Brain pericyte (primary cell): Measurements from ENCODE around the gene LPAR5.
"Not testable (repeated sequence)": the region's sequence is repeated elsewhere in the genome, so short reads cannot be mapped to it uniquely, and the experiment has no call there.

ENCODE experiments used
- DNase-seq: peaks from one replicate; pipeline ENCODE4 v3.0.0-alpha.2; 2012; ENCODE audit warnings: low read depth, low spot score

LPAR5 gene

DNA sequence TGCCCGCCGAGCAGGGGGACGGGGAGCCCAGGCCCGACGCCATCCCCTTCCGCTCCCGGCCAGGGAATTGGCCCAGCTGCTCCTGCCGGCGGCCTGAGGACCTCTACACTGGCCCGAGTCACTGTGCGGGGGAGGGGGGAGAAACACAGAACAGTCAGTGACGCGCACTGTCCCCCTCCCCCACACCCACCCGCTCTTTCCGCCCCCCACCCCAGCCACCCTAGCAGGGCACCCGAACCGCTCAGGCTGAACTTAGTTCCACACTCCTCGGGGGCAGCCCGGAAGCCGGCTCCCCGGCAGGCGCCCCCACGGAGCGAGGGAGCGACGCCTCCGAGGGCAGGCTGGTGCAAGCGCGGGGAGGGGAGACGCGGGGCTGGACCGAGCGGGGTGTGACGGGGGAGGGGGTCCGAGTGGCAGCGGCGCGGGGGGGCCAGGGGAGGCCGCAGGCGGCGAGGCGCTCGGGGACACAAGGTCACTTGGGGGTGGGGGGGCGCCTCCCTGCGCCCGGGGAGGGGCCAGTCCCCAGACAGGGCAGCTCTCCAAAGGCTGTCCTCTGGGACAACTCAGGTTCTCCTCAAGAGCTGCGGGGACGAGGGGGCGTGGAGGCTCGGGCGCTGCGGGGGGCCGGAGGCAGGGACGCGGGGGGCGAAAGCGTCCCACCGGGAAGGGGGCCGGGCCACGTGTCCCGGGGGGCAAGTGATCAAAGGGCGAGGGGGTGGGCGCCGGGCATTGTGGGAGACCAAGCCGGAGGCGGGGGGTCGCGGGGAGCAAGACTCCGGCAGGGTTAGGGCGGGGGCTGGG, 29.2 kb downstream of the LPAR5 start:
- DNase-seq, result no peak

DNA sequence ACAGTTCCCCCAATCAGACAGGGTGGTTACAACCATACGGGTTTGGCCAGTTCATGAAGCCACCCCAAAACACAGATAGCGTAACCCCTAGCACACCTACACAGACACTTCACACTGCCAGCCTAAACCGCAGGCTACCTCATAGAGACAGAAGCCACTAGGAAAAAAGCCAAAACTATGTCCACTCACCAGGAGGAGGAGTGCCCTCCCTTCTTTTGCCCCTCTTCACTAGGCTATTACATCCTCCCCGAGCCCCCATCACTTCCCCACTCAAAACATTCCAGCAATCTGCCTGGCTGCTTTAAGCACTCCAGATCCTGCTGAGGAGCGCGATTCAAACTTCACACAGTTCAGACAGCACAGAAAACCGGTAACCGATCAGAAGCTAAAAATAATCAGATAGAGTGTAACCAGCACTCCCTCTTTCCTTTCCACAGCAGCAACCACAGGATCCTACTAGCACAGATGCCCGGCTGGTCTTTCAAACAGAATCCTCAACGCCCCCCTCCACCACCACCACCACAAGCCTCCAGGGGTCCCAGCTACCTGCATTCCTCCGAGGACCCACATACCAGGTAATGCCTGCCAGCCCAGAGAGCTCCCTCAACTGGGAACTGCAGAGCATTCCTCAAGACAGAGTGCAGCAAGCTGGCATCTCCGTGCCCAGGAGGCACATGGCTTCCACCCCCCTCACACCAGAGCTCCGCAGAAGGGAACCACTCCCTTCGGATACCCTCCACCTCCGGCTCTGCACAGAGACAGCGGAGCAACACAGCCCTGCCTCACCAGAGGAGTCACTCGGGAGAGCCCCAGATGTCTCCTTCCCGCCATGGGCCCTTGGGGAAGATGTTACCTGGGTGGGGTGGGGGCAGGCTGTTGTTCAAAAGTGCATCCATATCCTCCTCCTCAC, 30.1 kb downstream of the LPAR5 start:
- no peak for DNase-seq

DNA sequence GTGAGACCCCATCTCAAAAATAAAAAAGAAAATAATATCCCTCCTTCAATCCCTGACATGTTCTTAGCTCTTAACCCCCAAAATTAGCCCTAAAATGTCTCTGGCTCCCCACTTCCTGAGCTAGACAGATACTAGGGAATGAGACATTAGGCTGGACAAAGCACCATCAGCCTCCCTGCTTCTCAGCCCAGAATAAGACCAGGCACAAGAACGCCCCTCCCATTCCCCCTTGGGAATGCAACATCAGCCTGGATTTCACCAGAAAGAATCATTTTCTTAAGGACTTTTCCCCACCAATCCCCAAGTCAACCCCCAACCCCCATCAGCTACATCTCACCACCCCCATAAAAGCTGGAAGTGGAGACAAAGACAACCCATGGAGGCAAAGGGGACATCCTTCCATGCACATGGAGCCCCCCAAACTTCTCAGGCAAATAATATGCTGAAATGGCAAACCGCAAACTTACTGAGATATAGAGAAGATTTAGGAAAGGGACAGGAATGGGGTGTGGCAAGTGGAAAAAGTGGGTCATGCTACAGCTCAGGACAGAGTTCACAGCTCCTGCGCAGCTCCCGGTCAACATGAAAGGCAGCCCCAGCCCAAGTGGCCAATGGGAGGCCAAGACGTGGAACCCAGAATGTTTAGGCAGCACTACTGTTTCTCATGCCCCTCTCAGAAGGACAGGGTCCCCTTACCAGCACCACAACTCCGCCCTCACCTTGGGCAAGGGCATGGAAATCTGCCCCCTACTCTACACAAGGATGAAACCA, 31.3 kb downstream of the LPAR5 start:
- no peak for DNase-seq

DNA sequence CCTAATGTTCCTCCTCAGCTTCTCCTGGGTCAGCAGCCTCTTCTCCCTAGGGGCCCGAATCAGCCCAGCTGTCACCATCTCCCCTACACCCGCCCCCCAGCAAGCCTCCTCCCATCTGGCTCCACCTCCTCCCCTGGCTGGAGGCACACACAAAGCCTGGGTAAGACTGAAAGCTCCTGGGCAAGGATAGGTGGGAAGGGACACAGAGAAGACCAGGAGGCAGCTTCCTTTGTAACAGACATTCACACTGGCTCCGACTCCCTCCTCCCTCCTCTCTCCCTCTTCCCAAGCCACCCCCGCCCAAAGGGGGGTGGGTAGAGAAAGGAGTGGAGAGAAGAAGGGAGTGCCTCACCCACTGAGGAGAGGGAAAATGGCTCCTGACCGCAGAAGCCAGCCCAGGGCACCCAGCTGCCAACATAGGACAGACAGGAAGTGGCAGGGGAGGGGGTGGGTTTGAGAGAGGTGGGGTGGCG, 32.6 kb downstream of the LPAR5 start:
- DNase-seq, result no peak

DNA sequence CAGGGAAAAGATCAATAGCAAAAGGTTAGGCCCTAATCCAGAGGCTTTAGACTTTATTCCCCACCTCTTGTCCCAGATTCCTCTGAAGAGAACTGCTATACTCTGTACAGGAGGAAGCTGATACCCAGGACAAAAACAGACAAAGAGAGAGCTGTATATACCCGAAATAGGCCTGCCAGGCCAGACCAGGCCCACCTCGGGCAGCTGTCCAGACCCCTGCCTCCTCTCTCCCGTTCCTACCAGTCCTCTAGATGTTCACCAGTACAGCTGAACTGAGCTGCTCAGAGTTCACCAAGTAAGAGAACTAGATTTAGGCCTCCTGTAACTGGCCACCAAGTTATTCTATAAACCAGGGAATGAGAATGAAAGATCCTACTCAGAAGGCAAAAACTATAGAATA, 33.2 kb downstream of the LPAR5 start:
- DNase-seq, result no peak

DNA sequence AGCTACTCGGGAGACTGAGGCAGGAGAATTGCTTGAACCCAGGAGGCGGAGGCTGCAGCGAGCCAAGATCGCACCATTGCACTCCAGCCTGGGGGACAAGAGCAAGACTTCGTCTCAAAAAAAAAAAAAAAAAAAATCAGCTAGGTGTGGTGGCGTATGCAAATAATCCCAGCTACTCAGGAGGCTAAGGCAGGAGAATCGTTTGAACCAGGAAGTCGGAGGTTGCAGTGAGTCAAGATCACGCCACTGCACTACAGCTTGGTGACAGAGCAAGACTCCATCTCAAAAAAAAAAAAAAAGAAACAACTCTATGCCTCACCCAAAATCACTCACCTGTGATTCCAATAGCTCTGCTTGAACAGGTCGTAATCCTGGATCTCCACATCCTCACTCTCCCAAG, 40.1 kb downstream of the LPAR5 start:
- not testable (repeated sequence) for DNase-seq

DNA sequence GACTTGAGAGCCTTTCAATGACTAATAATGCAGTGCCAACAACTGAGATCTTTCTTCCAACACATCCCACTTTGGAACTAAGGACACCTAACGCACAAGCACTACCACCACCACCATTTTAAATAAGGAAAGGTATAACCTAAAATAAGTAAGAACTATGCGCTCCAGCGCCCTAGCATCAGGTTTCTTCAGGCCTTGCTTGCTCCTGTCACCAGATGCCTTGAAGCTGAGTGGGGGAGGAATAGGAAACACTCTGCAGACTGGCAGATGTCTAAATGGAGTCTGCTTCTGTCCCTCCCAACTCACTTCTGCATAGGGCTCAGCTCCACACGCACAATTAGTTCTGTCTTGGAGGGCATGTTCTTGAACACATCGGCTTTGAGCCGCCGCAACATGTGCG, 43.7 kb downstream of the LPAR5 start:
- DNase-seq, result no peak

DNA sequence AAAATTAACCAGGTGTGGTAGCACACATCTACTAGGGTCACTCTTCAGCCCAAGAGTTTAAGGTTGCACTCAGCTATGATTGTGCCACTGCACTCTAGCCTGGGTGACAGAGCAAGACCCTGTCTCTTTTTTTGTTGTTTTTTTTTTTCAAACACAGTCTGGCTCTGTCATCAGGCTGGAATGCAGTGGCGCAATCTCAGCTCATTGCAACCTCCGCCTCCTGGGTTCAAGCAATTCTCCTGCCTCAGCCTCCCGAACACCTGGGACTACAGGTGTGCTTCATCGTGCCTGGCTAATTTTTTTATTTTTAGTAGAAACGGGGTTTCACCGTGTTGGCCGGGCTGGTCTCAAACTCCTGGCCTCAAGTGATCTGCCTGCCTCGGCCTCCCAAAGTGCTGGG, 49.2 kb downstream of the LPAR5 start:
- not testable (repeated sequence) for DNase-seq

DNA sequence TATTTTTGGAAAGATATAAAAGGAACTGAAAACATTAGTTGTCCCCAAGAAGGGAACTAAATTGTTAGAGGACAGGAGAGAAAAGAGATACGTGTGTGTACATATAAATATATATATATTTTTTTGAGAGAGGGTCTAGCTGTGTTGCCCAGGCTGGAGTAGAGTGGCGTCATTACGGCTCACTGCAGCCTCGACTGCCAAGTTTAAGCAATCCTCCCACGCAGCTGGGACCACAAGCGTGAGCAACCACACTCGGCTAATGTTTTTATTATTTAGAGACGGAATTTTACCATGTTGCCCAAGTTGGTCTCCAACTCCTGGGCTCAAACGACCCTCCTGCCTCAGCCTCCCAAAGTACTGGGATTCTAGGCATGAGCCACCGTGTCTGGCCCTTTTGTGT, 51.5 kb downstream of the LPAR5 start:
- no peak for DNase-seq

DNA sequence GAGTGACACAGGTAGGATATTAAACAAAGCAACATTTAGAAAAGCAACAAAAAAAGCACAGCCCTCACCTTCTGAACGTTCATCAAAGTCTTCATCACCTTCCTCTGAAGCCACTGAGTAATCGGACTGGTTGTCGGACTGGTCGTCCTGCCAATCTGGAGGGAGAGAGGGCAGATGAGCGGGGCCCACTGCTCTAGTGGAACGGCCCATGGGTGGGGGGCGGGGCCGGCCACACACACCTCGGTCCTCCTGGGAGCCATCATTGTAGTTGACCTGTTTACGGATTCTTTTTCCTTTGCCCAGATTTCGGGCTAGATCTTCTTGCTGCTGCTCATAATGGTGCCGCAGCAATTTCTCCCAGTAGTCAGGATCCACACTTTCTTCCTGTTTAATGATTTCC, 52.8 kb downstream of the LPAR5 start:
- DNase-seq, result no peak

DNA sequence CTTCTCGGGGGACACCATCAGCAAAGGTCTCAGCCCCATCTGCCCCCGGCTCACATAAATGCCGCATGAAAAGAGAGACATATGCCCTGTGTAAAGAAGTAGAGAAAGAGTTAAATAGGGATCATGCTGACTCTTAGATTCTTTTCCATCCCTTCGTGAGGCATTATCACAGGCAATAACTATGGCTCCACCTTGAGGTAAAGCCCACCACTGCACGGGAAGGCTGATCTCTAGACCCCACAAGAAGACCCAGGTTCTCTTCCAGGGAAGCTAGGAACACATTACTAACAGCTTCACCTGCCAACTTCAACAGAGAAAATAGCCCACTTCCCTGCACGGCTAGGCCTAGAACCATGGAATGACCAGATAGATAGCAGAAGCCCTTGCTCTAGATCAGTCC, 53.6 kb downstream of the LPAR5 start:
- DNase-seq, result no peak

DNA sequence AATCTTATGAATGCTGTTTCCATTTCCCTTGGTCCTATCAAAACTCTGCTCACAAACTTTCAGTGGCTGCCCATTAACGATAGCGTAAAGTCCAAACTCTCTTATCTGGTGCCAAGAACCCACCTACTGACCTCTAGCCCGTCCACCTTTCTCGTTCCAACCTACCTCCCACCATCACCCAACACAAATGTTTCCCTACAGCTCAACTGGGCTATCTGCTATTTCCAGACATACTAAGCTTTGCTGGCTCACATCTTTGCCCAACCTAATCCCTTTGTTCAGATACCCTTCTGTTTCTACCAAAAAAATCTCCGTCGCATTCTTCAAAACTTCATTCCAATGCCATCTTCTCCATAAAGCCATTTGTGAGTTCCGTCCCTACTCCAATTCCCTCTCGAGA, 60.1 kb downstream of the LPAR5 start:
- DNase-seq, result no peak

DNA sequence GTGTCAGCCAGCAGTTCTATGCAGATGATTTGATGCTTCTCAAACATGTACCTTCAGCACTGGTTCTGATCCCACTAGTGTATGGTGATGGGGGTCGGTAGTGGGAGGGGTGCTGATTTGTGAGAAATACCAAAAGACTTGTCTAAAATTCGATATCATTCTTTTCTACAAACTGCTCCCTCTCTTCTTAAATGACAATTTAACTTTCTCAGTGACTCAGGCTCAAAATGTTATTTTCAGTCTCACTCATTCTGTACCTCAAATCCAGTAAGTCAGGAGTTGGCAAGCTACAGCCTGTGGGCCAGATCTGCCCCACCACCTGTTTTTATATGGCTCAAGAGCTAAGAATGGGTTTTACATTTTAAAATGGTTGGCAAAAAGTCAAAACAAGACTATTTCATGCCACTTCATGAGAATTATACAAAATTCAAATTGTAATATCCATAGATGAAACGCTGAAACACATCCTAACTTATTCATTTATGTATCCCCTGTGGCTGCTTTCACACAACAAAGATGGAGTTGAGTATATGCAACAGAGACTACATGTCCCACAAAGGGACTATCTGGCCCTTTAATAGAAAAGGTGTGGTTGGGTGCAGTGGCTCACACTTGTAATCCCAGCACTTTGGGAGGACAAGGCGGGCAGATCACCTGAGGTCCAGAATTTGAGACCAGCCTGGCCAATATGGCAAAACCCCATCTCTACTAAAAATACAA, 61.0 kb downstream of the LPAR5 start:
- DNase-seq, result no peak

DNA sequence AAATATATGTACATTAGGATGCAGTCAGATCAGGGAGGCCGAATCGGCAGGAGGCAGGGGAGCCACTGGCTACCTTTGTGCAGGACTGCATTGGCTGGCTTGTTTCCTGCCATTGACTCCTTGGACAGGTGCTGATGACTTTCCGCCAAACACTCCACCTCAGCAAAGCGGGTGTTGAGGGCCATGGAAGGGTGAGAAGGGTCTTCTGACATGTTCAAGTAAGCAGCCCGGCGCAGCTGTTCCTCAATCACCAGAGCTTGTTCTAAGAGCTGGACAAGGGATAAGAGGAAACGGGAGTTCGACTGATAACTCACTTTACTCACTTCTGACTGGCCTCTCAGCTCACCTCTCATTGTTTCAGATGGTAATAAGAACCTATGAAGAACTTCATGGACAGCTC, 62.8 kb downstream of the LPAR5 start:
- no peak for DNase-seq

DNA sequence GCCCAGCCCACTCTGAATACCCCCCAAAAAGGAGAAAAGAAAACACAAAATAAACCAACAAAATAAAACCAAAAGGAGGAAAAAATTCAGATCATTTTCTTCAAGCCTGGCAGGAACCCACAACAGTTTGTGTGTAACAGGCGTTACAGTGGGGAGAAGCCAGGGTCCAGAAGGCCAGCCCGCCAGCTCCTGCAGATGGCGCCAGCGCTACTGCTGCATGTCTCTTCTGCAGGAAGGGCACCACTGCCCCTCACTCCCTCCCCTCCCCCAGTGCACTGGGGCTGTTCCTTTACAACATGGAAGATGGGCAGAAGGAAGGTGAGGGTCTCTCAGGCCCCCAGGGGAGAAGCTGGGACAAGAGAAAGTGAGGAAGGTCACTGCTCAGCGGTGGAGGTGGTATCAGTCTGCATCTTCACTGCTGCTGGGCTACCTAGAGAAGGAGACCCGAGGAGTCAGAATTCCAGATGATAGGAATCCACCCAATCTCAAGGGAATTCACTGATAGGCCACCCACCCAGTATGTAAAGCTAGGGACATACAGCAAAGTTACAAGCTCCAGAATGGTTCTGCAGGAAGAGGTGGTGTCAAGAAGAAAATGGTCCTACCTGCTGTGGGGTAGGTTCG, 65.4 kb downstream of the LPAR5 start:
- DNase-seq, result no peak

DNA sequence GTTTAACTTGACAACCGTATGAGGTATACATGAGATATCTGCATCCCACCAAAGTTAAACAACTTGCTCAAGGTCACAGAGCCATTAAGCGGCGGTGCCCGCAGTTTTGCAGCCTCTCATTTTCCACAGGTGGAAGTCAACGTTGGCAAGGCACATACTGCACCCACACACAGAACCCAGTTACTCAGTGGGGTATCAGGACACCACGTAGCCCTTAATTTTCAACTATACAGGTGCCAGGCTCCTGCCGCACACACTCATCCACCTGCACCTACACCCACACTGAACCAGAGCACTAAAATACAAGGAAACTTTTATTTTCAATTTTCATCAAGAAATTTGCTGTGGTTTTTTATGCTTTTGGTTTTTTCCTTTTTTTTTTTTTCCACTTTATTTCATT, 66.0 kb downstream of the LPAR5 start:
- no peak for DNase-seq

DNA sequence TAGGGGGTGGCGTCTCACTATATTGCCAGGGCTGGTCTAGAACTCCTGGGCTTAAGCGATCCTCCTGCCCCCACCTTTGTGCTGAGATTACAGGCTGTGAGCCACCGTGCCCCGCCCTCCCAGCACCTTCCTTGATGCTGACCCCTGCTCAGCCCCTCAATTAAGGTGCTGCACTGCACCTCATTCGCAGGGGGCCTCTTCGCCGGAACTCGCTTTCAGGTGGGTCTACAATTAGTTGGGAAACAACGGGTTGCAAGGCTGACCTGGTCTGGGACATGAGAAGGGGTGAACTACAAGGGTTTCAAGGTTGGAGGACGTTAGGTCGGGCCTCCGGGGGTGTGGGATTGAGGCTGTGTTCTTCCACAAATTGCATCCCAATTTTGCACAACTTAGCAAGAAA, 66.4 kb downstream of the LPAR5 start:
- DNase-seq, result no peak
